Activated naive CD8-positive, alpha-beta T cell treated with anti-CD3 and anti-CD28 coated beads, Interleukin-2, amount 10 ng/mL, durations not matched to agents 7 days and 5 days (primary cell): Measurements from ENCODE around the gene KCMF1. TPM values are rescaled to one million over a fixed set of nuclear protein-coding genes. Genes with fewer than 3 reads are reported as not detected.

ENCODE experiments used
- ATAC-seq: fragments of 150-1000 bp; cut with Tn5 transposase; one replicate; pipeline ENCODE4 v1.10.0; 2021; ENCODE audit warnings: low read depth, moderate library complexity
- POLR2A ChIA-PET: fragments of 350-600 bp; sonication (Branson Sonifier 250); formaldehyde crosslinking; loops from one replicate; lab custom pipeline; 2021; ENCODE audit warnings: antibody characterized with exemption; lab: Charles Lee
- DNase-seq: peaks from one replicate; pipeline ENCODE4 v3.0.0; 2021
- H3K27ac Mint-ChIP-seq: one replicate; pipeline ENCODE4 v1.8.0; 2022; ENCODE audit warnings: mild to moderate bottlenecking, mixed read lengths
- H3K27me3 Mint-ChIP-seq: one replicate; pipeline ENCODE4 v1.8.0; 2022; ENCODE audit warnings: mild to moderate bottlenecking, moderate library complexity, mixed read lengths
- H3K36me3 Mint-ChIP-seq: one replicate; pipeline ENCODE4 v1.8.0; 2021; ENCODE audit warnings: mild to moderate bottlenecking, mixed read lengths
- H3K4me1 Mint-ChIP-seq: one replicate; pipeline ENCODE4 v1.8.0; 2021; ENCODE audit warnings: mixed read lengths
- H3K4me3 Mint-ChIP-seq: one replicate; pipeline ENCODE4 v1.8.0; 2022; ENCODE audit warnings: mild to moderate bottlenecking, moderate library complexity, mixed read lengths
- H3K9me3 Mint-ChIP-seq: one replicate; pipeline ENCODE4 v1.8.0; 2021; ENCODE audit warnings: mixed read lengths
- total RNA-seq, 2 experiments: library from RNA; stranded (reverse); gene quantifications; one replicate each; pipeline ENCODE4 v1.2.3, GENCODE V29; 2021

The KCMF1 gene
- total RNA-seq, 2 experiments from 2014 or later, result 79.3 to 81.0 TPM

GRCh38 chr2:85008252-85008651 lies 37.3 kb downstream of the KCMF1 start:
- ATAC-seq (no peak), DNase-seq (no peak)
- Mint-ChIP-seq H3K36me3 (peaks cover 42% of the 10 kb centered on the region), H3K4me3 (no peak overlapping the region), H3K9me3 (no peaks in the 10 kb centered on the region), H3K27me3 (no peaks in the 10 kb centered on the region), H3K27ac (no peak overlapping the region), H3K4me1 (peaks cover 35% of the 10 kb centered on the region)
- POLR2A ChIA-PET, result no interaction called here

DNA sequence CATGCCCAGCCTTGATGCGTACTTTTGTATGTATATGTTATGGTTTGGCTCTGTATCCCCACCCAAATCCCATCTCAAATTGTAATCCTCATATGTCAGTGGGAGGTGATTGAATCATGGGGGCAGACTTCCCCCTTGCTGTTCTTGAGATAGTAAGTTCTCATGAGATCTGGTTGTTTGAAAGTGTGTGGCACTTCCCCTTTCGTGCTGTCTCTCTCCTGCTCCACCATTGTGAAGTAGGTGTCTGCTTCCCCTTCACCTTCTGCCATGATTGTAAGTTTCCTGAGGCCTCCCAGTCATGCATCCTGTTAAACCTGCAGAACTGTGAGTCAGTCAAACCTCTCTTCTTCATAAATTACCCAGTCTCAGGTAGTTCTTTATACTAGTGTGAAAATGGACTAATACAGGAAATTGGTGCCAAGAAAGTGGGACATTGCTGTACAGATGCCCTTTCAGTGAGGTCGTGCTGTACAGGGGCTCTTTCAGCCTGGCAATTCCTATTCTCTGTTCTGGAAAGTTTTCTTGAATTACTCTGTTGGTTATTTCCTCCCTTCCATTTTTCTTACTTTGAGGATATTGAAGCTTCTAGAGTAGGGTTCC lies 38.2 kb downstream of the KCMF1 start:
- Mint-ChIP-seq H3K36me3 (peaks cover 38% of the 10 kb centered on the region), H3K9me3 (no peaks in the 10 kb centered on the region), H3K4me3 (no peak overlapping the region), H3K4me1 (peaks cover 41% of the 10 kb centered on the region), H3K27ac (peak overlapping the region; percentile 37), H3K27me3 (no peaks in the 10 kb centered on the region)
- no peak for DNase-seq
- no peak for ATAC-seq
- POLR2A ChIA-PET, result no interaction called here

DNA sequence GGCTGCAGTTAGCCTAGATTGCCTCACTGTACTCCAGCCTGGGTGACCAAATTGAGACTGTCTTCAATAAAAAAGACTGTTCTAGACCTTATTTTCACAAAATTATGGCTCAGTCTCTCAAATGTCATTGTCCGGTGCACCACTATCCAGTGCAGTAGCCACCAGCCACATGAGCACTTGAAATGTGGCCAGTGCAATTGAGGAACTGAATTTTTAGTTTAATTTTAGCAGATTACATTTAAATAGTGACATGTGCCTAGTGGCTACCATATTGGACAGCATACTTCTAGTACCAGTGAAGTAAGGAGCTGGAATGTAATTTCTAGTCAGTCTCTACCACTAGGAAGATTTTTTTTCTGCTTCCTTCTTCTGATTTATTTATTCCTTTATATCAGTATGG lies 39.4 kb downstream of the KCMF1 start:
- Mint-ChIP-seq H3K4me3 (no peak overlapping the region), H3K27ac (no peak overlapping the region), H3K9me3 (no peaks in the 10 kb centered on the region), H3K27me3 (no peaks in the 10 kb centered on the region), H3K36me3 (peaks cover 34% of the 10 kb centered on the region), H3K4me1 (peaks cover 52% of the 10 kb centered on the region)
- POLR2A ChIA-PET, result interaction anchor here (0.5 kb wide), 1 partner anchor 37 kb away, joined by 4 read pairs; no protein-coding TSS in a partner anchor
- ATAC-seq, result no peak
- DNase-seq, result no peak

DNA sequence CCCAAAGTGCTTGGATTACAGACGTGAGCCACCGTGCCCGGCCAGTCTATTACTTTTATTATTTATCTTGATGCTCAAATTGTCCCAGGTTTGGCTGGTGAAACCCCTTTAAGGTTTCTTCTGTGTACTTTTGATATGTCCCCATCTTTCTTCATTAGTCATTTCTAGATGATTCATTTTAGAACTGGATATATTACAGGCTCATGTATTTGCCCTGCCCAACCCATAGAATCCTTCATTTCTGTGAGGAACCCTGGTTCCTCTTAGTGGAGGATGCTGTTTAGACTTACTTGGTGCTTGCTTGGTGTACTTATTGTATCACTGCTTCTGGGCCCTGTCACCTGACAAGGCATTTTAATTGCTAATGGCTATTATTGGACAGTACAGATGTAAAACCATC lies 40.1 kb downstream of the KCMF1 start:
- no peaks in the 10 kb centered on the region for H3K9me3 Mint-ChIP-seq
- H3K27ac Mint-ChIP-seq, result peak overlapping the region; percentile 58
- no peaks in the 10 kb centered on the region for H3K27me3 Mint-ChIP-seq
- DNase-seq (no peak), ATAC-seq (no peak)
- no peak overlapping the region for H3K4me3 Mint-ChIP-seq
- POLR2A ChIA-PET, result interaction anchor here (0.5 to 1.2 kb wide), 2 partner anchors 37 to 85 kb away, joined by 3 to 4 read pairs; no protein-coding TSS in a partner anchor
- peaks cover 49% of the 10 kb centered on the region for H3K4me1 Mint-ChIP-seq
- H3K36me3 Mint-ChIP-seq, result peaks cover 29% of the 10 kb centered on the region

- H3K4me3 Mint-ChIP-seq, result peak overlapping the region; percentile 31
- POLR2A ChIA-PET, result interaction anchor here (1.2 kb wide), 1 partner anchor 86 kb away, joined by 3 read pairs; no protein-coding TSS in a partner anchor
- peaks cover 26% of the 10 kb centered on the region for H3K36me3 Mint-ChIP-seq
These were observed 40.8 kb downstream of the KCMF1 start for GRCh38 chr2:85011747-85012146.

GRCh38 chr2:85012431-85012830 lies 41.5 kb downstream of the KCMF1 start:
- H3K27me3 Mint-ChIP-seq, result no peaks in the 10 kb centered on the region
- POLR2A ChIA-PET, result interaction anchor here (1.2 kb wide), 1 partner anchor 87 kb away, joined by 3 read pairs; no protein-coding TSS in a partner anchor
- no peak for DNase-seq

More at GRCh38 chr2:85011747-85012146, 40.8 kb downstream of the KCMF1 start:
- DNase-seq (no peak), ATAC-seq (no peak)
- H3K27me3 Mint-ChIP-seq, result no peaks in the 10 kb centered on the region
- peaks cover 49% of the 10 kb centered on the region for H3K4me1 Mint-ChIP-seq
- H3K9me3 Mint-ChIP-seq, result no peaks in the 10 kb centered on the region
- no peak overlapping the region for H3K27ac Mint-ChIP-seq

GRCh38 chr2:85012855-85013254 lies 41.9 kb downstream of the KCMF1 start:
- Mint-ChIP-seq H3K9me3 (no peaks in the 10 kb centered on the region), H3K27me3 (no peaks in the 10 kb centered on the region), H3K36me3 (peaks cover 18% of the 10 kb centered on the region), H3K27ac (no peak overlapping the region), H3K4me3 (no peak overlapping the region), H3K4me1 (peaks cover 54% of the 10 kb centered on the region)
- POLR2A ChIA-PET, result no interaction called here
- DNase-seq, result no peak
- ATAC-seq, result no peak

More at GRCh38 chr2:85012431-85012830, 41.5 kb downstream of the KCMF1 start:
- Mint-ChIP-seq H3K27ac (peak overlapping the region; percentile 67), H3K4me3 (peak overlapping the region; percentile 29), H3K9me3 (no peaks in the 10 kb centered on the region), H3K36me3 (peaks cover 21% of the 10 kb centered on the region), H3K4me1 (peaks cover 51% of the 10 kb centered on the region)
- peak; percentile 34 for ATAC-seq

GRCh38 chr2:85015653-85016360 lies 44.8 kb downstream of the KCMF1 start:
- H3K27me3 Mint-ChIP-seq, result no peaks in the 10 kb centered on the region
- DNase-seq, result no peak
- peaks cover 54% of the 10 kb centered on the region for H3K4me1 Mint-ChIP-seq
- H3K36me3 Mint-ChIP-seq, result peaks cover 5% of the 10 kb centered on the region
- no peak overlapping the region for H3K27ac Mint-ChIP-seq
- no peaks in the 10 kb centered on the region for H3K9me3 Mint-ChIP-seq
- H3K4me3 Mint-ChIP-seq, result no peak overlapping the region
- no peak for ATAC-seq
- POLR2A ChIA-PET, result interaction anchor here (0.7 kb wide), 1 partner anchor 25 kb away, joined by 9 read pairs; no protein-coding TSS in a partner anchor

GRCh38 chr2:85016446-85016845 lies 45.5 kb downstream of the KCMF1 start:
- H3K36me3 Mint-ChIP-seq, result peaks cover 11% of the 10 kb centered on the region
- no peaks in the 10 kb centered on the region for H3K27me3 Mint-ChIP-seq
- H3K9me3 Mint-ChIP-seq, result no peaks in the 10 kb centered on the region
- POLR2A ChIA-PET, result no interaction called here
- no peak overlapping the region for H3K27ac Mint-ChIP-seq
- ATAC-seq, result no peak
- DNase-seq, result no peak
- peaks cover 48% of the 10 kb centered on the region for H3K4me1 Mint-ChIP-seq
- H3K4me3 Mint-ChIP-seq, result no peak overlapping the region

DNA sequence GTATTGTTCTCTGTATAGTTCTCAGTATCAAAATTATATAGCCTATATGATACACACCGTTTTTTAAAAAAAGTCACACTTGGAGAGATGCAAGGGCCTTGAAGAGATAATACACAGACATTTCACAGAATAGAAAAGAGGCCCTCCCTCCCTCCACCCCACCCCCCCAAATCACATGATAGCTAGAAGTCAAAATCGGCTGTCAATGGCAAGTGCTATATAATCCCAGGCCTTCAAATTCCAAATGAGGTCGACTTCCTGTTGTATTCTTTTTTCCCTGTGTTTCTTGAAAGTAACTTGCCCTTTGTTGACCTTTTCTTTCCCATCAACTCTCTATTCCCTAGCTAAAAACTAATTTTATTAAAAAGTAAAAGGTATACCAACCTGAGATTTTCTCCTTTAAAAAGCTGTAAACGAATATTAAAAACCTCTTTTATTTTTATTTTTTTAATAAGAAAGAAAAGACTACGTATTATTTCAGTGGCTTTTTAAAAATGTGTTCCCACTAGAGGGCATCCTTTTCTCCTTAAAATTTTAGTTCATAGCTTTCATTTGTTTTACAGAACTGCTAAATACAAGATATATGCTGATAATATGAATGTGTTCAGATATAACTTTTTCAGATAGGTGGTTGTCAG lies 46.6 kb downstream of the KCMF1 start:
- DNase-seq (no peak), ATAC-seq (no peak)
- peak overlapping the region; percentile 42 for H3K27ac Mint-ChIP-seq
- peaks cover 11% of the 10 kb centered on the region for H3K36me3 Mint-ChIP-seq
- no peak overlapping the region for H3K4me3 Mint-ChIP-seq
- POLR2A ChIA-PET, result interaction anchor here (0.7 to 1.0 kb wide), 3 partner anchors 38 to 402 kb away, joined by 3 to 8 read pairs (median 3); no protein-coding TSS in a partner anchor
- H3K9me3 Mint-ChIP-seq, result no peaks in the 10 kb centered on the region
- peaks cover 42% of the 10 kb centered on the region for H3K4me1 Mint-ChIP-seq
- no peaks in the 10 kb centered on the region for H3K27me3 Mint-ChIP-seq

DNA sequence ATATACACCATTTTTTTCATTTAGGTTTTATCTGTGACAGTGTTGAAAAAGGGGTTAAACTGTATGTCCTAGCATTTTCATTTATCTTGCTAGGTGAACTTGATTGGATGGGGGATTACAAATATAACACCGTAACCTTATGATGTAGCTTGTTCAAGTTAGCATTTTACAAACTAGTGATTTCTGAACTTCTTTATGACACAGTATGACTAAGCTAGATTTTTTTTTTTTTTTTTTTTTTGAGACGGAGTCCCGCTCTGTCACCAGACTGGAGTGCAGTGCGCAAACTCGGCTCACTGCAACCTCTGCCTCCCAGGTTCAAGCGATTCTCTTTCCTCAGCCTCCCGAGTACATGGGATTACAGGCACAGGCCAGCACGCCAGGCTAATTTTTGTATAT lies 47.1 kb downstream of the KCMF1 start:
- Mint-ChIP-seq H3K4me3 (no peak overlapping the region), H3K27ac (peak overlapping the region; percentile 42), H3K4me1 (peaks cover 38% of the 10 kb centered on the region), H3K36me3 (peaks cover 11% of the 10 kb centered on the region), H3K9me3 (no peaks in the 10 kb centered on the region), H3K27me3 (no peaks in the 10 kb centered on the region)
- ATAC-seq (no peak), DNase-seq (no peak)
- POLR2A ChIA-PET, result interaction anchor here (0.7 to 1.0 kb wide), 3 partner anchors 38 to 401 kb away, joined by 3 to 8 read pairs (median 3); no protein-coding TSS in a partner anchor

DNA sequence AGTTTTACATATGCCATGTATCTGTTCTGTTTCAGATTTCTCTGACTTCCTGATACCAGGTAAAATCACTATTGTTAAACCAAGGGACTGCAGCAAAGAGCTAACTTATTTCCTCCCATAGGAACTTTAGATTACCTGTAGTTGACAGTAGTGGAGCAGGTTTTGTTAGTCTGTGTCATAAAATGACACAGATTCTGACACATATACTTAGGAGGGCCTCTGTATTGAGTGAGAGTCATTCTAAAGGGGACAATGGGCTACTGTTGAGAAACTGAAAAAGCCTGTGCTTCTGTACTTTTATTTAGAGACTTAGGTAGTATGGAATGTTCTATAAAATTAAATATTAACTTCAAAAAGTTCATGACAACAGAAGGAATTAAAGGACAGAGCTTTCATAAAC lies 48.2 kb downstream of the KCMF1 start:
- DNase-seq (no peak), ATAC-seq (no peak)
- Mint-ChIP-seq H3K4me1 (peaks cover 30% of the 10 kb centered on the region), H3K27ac (no peak overlapping the region), H3K27me3 (no peaks in the 10 kb centered on the region), H3K36me3 (peaks cover 17% of the 10 kb centered on the region), H3K4me3 (no peak overlapping the region), H3K9me3 (no peaks in the 10 kb centered on the region)
- POLR2A ChIA-PET, result interaction anchor here (1.4 kb wide), 1 partner anchor 93 kb away, joined by 5 read pairs; no protein-coding TSS in a partner anchor

DNA sequence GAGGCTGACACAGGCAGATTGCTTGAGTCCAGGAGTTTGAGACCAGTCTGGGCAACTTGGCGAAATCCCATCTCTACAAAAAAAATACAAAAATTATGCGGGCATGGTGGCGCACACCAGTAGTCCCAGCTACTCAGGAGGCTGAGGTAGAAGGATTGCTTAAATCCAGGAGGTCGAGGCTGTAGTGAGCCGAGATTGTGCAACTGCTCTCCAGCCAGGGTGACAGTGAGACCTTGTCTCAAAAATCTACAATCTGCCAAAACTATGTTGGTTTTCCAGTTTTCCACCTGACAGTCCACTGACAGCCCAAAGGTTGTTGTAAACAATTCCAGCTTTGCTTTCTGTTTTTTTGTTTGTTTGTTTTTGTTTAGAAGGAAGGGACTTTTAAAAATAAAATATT lies 51.3 kb downstream of the KCMF1 start:
- Mint-ChIP-seq H3K9me3 (no peaks in the 10 kb centered on the region), H3K4me1 (peaks cover 17% of the 10 kb centered on the region), H3K4me3 (no peak overlapping the region), H3K27me3 (no peaks in the 10 kb centered on the region), H3K27ac (no peak overlapping the region), H3K36me3 (peaks cover 21% of the 10 kb centered on the region)
- POLR2A ChIA-PET, result no interaction called here
- DNase-seq (no peak), ATAC-seq (no peak)
